Body of pancreas (tissue), 4 donors: Measurements from ENCODE around the gene ZDHHC5. TPM values are rescaled to one million over a fixed set of nuclear protein-coding genes. Genes with fewer than 3 reads are reported as not detected.
"Not testable (repeated sequence)": the region's sequence is repeated elsewhere in the genome, so short reads cannot be mapped to it uniquely, and the experiment has no call there.

ENCODE experiments used
- ATAC-seq: fragments of 150-250 bp; one replicate; pipeline ENCODE4 v1.9.1; 2016
- DNase-seq, 4 donors: peaks; one replicate each; pipeline ENCODE4 v3.0.0-alpha.2; 2019
- H3K27ac ChIP-seq, 4 donors: fragments of 200-600 bp; sonication (generic); 1 replicate in 3 of 4; 2 replicates in 1 of 4; pipeline versions ENCODE4 v1.5.1 to v1.6.1; 2016 to 2019; ENCODE audit warnings: mild to moderate bottlenecking in 1 of 4, mixed read lengths in 1 of 4, moderate library complexity in 1 of 4
- H3K27me3 ChIP-seq, 2 donors: fragments of 200-600 bp; sonication (generic); one replicate each; pipeline ENCODE4 v1.6.0; 2016; ENCODE audit warnings: mild to moderate bottlenecking in 1 of 2
- H3K36me3 ChIP-seq, 2 donors: fragments of 200-600 bp; sonication (generic); replicated peaks in 1 of 2; 2 replicates each; pipeline ENCODE4 v1.5.1; 2016; ENCODE audit warnings: low read depth in 2 of 2; ENCODE audit not compliant: insufficient read depth in 1 of 2
- H3K4me1 ChIP-seq: fragments of 200-600 bp; sonication (generic); one replicate; pipeline ENCODE4 v1.6.0; 2016
- H3K4me3 ChIP-seq, 2 donors: fragments of 200-600 bp; sonication (generic); 1 replicate in 1 of 2; 2 replicates in 1 of 2; pipeline ENCODE4 v1.5.1; 2016 to 2019
- H3K9me3 ChIP-seq, 3 donors: fragments of 200-600 bp; sonication (generic); 1 replicate in 2 of 3; 2 replicates in 1 of 3; pipeline ENCODE4 v1.5.1; 2016
- CTCF ChIP-seq, 7 experiments: fragments of 450-650 bp in 4 of 7; fragments of 200-600 bp in 3 of 7; sonication (generic) in 3 of 7; IDR thresholded peaks; one replicate each; pipeline ENCODE4 v1.5.1; 2016 to 2019; ENCODE audit warnings: antibody characterized with exemption in 7 of 7
- POLR2A ChIP-seq, 3 donors: fragments of 450-650 bp; IDR thresholded peaks; one replicate each; pipeline ENCODE4 v1.6.1; 2016; ENCODE audit warnings: antibody characterized with exemption in 3 of 3, mild to moderate bottlenecking in 2 of 3
- WGBS, 2 donors: methylation state at CpG; one replicate each; pipeline ENCODE4 v1.1.5; 2017; 5-methylcytosine and 5-hydroxymethylcytosine counted together
- intact Hi-C: fragments of 100-400 bp; cut with DNase I; formaldehyde crosslinking; loops from one replicate; pipeline ENCODE4 v1.15.1; 2023
- total RNA-seq, 2 donors: library from RNA; depleted of rRNA; stranded (reverse); fragments of >200 nt; gene quantifications; one replicate each; pipeline ENCODE4 v1.1.0, GENCODE V29; 2016

Gene ZDHHC5
- total RNA-seq, 2 donors from 2014 or later: 17.6 to 48.5 TPM

GRCh38 chr11:57681168-57681567 lies 13.3 kb downstream of the ZDHHC5 start:
- 22 to 33% methylated on average over 1 of the region's 1 CpG for WGBS, 2 donors
- ATAC-seq (no peak), DNase-seq (no peak)
- TF ChIP-seq POLR2A (IDR thresholded peaks at IDR 0.05) (no peak), CTCF (IDR thresholded peaks at IDR 0.05) (no peak)
- Histone ChIP-seq H3K27ac (no peak overlapping the region), H3K4me1 (peaks cover 17% of the 10 kb centered on the region), H3K36me3 (peaks cover 0 to 13% of the 10 kb centered on the region in 2 donors), H3K9me3 (no peaks in the 10 kb centered on the region), H3K27me3 (no peaks in the 10 kb centered on the region), H3K4me3 (no peak overlapping the region)
- intact Hi-C loops: no loop called here

- H3K4me1 ChIP-seq, H3K9me3 ChIP-seq, DNase-seq, H3K27me3 ChIP-seq, H3K27ac ChIP-seq, intact Hi-C loops, H3K4me3 ChIP-seq, ATAC-seq: not testable (repeated sequence)
- 97 to 99% methylated on average over 5 of the region's 5 CpGs for WGBS, 2 donors
- peaks cover 5 to 65% of the 10 kb centered on the region in 2 donors for H3K36me3 ChIP-seq
These were observed 22.6 kb downstream of the ZDHHC5 start for GRCh38 chr11:57690474-57690873.

GRCh38 chr11:57698843-57699365 lies 31.0 kb downstream of the ZDHHC5 start:
- TF ChIP-seq CTCF (IDR thresholded peaks at IDR 0.05): no peak
- TF ChIP-seq POLR2A (IDR thresholded peaks at IDR 0.05): no peak
- WGBS, 2 donors: 87 to 88% methylated on average over 5 to 18 of the region's 18 CpGs
- Histone ChIP-seq H3K27me3 (no peaks in the 10 kb centered on the region), H3K27ac (no peak overlapping the region), H3K36me3 (peaks cover 15 to 60% of the 10 kb centered on the region in 2 donors), H3K4me1 (no peaks in the 10 kb centered on the region), H3K4me3 (no peak overlapping the region), H3K9me3 (no peaks in the 10 kb centered on the region)
- ATAC-seq (no peak), DNase-seq (no peak)
- intact Hi-C loops: no loop called here

GRCh38 chr11:57699813-57700212 lies 31.9 kb downstream of the ZDHHC5 start:
- TF ChIP-seq POLR2A (IDR thresholded peaks at IDR 0.05): no peak
- TF ChIP-seq CTCF (IDR thresholded peaks at IDR 0.05): no peak
- Histone ChIP-seq H3K36me3 (peaks cover 10 to 57% of the 10 kb centered on the region in 2 donors), H3K27ac (no peak overlapping the region), H3K4me1 (no peaks in the 10 kb centered on the region), H3K9me3 (no peaks in the 10 kb centered on the region), H3K27me3 (no peaks in the 10 kb centered on the region), H3K4me3 (no peak overlapping the region)
- ATAC-seq (no peak), DNase-seq (no peak)
- WGBS, 2 donors: 83 to 85% methylated on average over 10 of the region's 10 CpGs
- intact Hi-C loops: no loop called here

- peaks cover 10 to 55% of the 10 kb centered on the region in 2 donors for H3K36me3 ChIP-seq
- no peak overlapping the region for H3K4me3 ChIP-seq
- TF ChIP-seq POLR2A (IDR thresholded peaks at IDR 0.05): no peak
- TF ChIP-seq CTCF (IDR thresholded peaks at IDR 0.05): no peak
- DNase-seq (no peak), ATAC-seq (no peak)
- intact Hi-C loops: no loop called here
- no peaks in the 10 kb centered on the region for H3K27me3 ChIP-seq
- H3K4me1 ChIP-seq: no peaks in the 10 kb centered on the region
- 72 to 76% methylated on average over 3 of the region's 3 CpGs for WGBS, 2 donors
- no peak overlapping the region for H3K27ac ChIP-seq
- no peaks in the 10 kb centered on the region for H3K9me3 ChIP-seq
These were observed 32.5 kb downstream of the ZDHHC5 start for GRCh38 chr11:57700425-57700824.
